Measurements from ENCODE around the gene SLK.

SLK gene

DNA sequence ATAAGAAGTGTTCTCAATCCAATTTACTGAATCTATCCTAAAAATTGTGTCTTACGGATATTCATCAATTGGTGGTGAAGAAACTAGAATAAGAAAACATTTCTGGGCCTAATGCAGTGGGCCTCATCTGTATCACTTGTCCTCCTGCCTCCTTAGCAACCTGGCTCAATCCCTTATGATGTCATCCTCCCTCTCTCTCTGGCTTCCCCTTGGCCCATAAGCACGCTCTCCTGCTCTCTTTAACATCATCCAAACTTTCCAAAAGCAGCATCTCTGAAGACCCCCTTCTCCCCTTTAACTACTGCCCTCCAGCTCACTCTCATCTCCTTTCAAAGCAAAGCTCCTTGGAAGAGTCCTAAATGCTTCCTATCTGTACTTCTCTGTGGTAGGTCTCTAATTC, 44.3 kb upstream of the SLK start:
- no peak for DNase-seq (ENCODE audit: low spot score)
- Histone ChIP-seq H3K27ac (no peak overlapping the region), H3K4me3 (no peak overlapping the region)
- TF ChIP-seq, protein P1, sequence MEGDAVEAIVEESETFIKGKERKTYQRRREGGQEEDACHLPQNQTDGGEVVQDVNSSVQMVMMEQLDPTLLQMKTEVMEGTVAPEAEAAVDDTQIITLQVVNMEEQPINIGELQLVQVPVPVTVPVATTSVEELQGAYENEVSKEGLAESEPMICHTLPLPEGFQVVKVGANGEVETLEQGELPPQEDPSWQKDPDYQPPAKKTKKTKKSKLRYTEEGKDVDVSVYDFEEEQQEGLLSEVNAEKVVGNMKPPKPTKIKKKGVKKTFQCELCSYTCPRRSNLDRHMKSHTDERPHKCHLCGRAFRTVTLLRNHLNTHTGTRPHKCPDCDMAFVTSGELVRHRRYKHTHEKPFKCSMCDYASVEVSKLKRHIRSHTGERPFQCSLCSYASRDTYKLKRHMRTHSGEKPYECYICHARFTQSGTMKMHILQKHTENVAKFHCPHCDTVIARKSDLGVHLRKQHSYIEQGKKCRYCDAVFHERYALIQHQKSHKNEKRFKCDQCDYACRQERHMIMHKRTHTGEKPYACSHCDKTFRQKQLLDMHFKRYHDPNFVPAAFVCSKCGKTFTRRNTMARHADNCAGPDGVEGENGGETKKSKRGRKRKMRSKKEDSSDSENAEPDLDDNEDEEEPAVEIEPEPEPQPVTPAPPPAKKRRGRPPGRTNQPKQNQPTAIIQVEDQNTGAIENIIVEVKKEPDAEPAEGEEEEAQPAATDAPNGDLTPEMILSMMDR (IDR thresholded peaks at IDR 0.05), result no peak

GRCh38 chr10:103923502-103923901, 43.4 kb upstream of the SLK start:
- Histone ChIP-seq H3K4me3 (no peak overlapping the region), H3K27ac (no peak overlapping the region)
- no peak for DNase-seq (ENCODE audit: low spot score)
- TF ChIP-seq, protein P1 (IDR thresholded peaks at IDR 0.05), result no peak

DNA sequence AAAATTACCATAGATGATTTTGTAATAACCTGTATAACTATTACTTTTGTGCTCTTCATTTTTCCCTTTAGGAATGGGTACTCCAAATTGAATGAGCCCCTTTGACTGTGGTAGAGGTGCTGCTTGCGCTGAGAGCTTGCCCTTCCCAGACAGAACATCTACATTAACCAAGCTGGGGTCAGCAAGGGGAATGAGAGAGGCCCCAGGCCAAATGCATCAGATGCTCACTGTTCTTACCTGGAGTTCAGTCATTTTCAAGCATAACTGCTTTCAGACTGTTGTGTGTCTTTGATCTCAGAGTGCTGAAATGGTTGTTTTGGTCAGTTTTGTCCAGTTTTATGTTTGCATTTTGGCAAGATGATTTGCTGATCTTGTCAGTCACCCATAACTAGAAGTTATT, 41.3 kb upstream of the SLK start:
- DNase-seq (ENCODE audit: low spot score), result no peak
- TF ChIP-seq, protein P1 (IDR thresholded peaks at IDR 0.05), result no peak
- no peak overlapping the region for H3K27ac ChIP-seq
- H3K4me3 ChIP-seq, result no peak overlapping the region

- DNase-seq (ENCODE audit: low spot score), result no peak
- H3K27ac ChIP-seq, result no peak overlapping the region
- TF ChIP-seq, protein P1 (IDR thresholded peaks at IDR 0.05), result no peak
- no peak overlapping the region for H3K4me3 ChIP-seq
Observed at GRCh38 chr10:103926722-103927319, 40.1 kb upstream of the SLK start.

DNA sequence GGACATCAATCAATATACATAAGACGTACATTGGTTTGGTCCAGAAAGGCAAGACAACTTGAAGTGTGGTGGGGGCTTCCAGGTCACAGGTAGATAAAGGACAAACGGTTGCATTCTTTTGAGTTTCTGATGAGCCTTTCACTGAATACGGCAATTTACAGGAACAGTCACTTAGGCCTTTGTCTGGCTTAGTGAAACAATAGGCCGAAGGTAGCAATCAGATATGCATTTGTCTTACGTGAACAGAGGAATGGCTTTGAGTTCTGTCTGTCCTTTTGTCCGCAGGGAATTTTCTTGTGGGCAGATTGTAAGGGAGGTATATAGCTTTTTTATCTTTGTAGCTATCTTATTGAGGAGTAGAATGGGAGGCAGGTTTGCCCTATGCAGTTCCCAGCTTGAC, 38.2 kb upstream of the SLK start:
- Histone ChIP-seq H3K27ac (no peak overlapping the region), H3K4me3 (no peak overlapping the region)
- TF ChIP-seq, protein P1 (IDR thresholded peaks at IDR 0.05), result no peak
- DNase-seq (ENCODE audit: low spot score), result no peak

DNA sequence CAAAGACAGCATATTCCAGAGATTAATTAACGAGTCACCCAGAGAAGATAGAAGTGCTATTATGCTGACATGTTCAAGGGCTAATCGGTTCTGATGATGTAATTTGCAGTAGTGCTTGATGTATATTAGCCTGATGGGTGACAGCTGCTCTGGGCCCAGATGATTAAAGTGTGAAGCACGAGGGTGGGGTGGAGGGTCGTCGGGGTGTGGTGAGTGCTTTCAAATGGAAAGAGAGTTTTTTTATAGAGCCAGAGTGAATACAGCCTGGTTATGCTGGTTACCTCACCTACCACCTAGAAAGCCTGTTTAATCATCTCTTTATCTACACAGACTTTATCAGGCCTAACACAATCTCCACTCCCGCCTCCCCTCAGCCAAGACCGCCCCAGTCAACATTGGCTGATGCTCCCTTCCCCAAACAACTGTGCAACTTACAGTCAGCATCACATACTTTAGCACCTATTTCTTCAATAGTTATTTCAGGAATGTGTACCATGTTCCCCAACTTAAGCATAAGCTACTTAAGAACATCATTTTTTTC, 37.5 kb upstream of the SLK start:
- DNase-seq (ENCODE audit: low spot score), result no peak
- H3K4me3 ChIP-seq, result no peak overlapping the region
- no peak overlapping the region for H3K27ac ChIP-seq
- TF ChIP-seq, protein P1 (IDR thresholded peaks at IDR 0.05), result no peak

DNA sequence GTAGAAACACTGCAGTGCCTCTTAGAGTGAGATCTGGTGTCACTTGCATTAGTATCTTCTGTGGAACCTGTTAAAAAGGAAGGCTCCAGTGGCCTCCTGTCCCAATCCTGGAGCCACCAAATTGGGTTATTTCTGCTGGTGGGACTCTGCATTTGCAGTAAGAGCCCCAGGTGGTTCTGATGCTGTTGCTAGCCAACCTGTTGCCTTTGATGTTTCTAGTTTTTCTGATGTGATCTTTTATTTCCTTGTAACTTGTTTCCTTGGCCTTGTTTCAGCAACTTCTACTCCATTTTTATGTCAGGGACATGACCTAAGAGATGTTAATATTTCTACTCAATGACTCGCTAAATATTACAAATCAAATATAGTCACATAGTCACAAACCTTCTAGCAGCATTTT, 36.5 kb upstream of the SLK start:
- TF ChIP-seq, protein P1 (IDR thresholded peaks at IDR 0.05), result no peak
- no peak overlapping the region for H3K27ac ChIP-seq
- no peak for DNase-seq (ENCODE audit: low spot score)
- no peak overlapping the region for H3K4me3 ChIP-seq
